GM18517 (cell line): ENCODE data around the gene IMPA2.
"Not testable (repeated sequence)": the region's sequence is repeated elsewhere in the genome, so short reads cannot be mapped to it uniquely, and the experiment has no call there.

Experiments
- ATAC-seq: cut with Tn5 transposase; IDR thresholded peaks from one replicate; pipeline ENCODE4 v1.9.1; 2021; ENCODE audit warnings: mild to moderate bottlenecking, moderate library complexity; ENCODE audit not compliant: unreplicated experiment

The IMPA2 gene

GRCh38 chr18:12067671-12068070 lies 86.4 kb downstream of the IMPA2 start:
- no peak for ATAC-seq

- not testable (repeated sequence) for ATAC-seq
These were observed 87.1 kb downstream of the IMPA2 start for GRCh38 chr18:12068316-12068949.

DNA sequence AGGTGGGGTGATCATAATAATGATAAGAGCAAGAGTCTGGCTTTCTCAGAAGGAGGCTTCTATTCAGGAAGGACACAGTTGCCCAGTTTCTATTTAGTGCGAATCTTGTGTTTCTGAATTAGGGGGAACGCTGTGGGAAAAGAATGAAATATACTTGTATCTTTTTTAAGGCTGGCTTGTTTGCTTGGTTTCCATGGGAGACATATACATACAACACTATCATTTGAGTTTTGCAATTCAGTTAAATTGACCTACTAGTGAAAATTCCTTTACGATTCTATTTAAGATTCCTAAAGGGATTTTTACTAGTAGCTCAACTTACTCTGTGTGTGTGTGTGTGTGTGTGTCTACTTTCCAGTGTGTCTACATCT lies 87.6 kb downstream of the IMPA2 start:
- ATAC-seq, result no peak

DNA sequence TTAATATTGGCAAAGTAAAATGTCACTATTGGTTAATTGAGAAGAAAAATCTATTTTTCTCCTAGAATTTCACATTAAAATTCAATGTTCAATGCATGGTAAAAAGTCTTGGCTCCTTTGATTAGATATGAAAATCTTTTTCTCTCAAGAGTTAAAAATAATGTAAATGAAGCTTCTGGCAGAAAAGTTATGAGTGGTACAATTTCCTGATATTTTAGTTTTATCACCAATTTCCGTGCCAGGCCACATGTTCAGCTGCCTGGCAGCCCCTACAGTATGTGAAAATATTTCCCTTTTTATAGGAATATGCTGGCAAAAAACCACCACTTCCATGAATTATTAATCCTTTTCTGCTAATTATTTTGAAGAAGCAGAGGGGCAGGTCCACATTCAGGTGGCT lies 89.8 kb downstream of the IMPA2 start:
- ATAC-seq, result not testable (repeated sequence)

- no peak for ATAC-seq
These were observed 91.7 kb downstream of the IMPA2 start for GRCh38 chr18:12072996-12073395.

- ATAC-seq, result no peak
These were observed 93.4 kb downstream of the IMPA2 start for GRCh38 chr18:12074736-12075135.

- ATAC-seq, result no peak
These were observed 95.3 kb downstream of the IMPA2 start for GRCh38 chr18:12076424-12077140.

DNA sequence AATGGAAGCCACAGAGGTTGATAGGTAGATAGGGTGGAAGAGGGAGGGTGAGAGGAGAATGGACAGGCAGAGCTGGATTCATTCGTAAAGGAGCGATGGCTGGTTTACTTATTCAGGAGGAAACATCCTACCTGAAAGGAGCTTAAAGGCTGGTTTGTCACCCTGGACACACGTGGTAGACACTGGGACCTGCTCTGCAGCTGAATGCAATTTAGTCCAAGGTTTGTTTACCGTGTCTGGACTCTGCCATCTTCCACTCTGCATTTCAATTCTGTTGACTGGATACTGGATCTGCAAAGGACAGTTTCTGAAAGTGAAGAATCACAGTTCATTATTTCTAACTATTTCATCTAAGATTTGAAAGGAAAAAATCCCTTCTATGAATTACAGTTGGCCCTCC lies 96.7 kb downstream of the IMPA2 start:
- not testable (repeated sequence) for ATAC-seq

GRCh38 chr18:12079491-12080237 lies 98.4 kb downstream of the IMPA2 start:
- ATAC-seq, result no peak
